ENCODE measurements around the gene CCSER1. TPM values are rescaled to one million over a fixed set of nuclear protein-coding genes. Genes with fewer than 3 reads are reported as not detected.

Gene CCSER1
- polyA plus RNA-seq, 1 donor from 2014 or later, result 20.8 TPM

- H3K27ac ChIP-seq (ENCODE audit: low read length), result no peak overlapping the region
- no peaks in the 10 kb centered on the region for H3F3A ChIP-seq (ENCODE audit: insufficient read depth, low read length, poor library complexity, severe bottlenecking)
- H3K9ac ChIP-seq (ENCODE audit: low read length), result no peak overlapping the region
- H3K27me3 ChIP-seq (ENCODE audit: insufficient read depth, low read depth, low read length), result no peaks in the 10 kb centered on the region
- H3K36me3 ChIP-seq (ENCODE audit: insufficient read depth, low read length), result no peaks in the 10 kb centered on the region
- no peak overlapping the region for H3K4me2 ChIP-seq (ENCODE audit: low read length)
- H3K9me3 ChIP-seq (ENCODE audit: low read length), result no peaks in the 10 kb centered on the region
- H4K20me1 ChIP-seq (ENCODE audit: insufficient read depth), result no peaks in the 10 kb centered on the region
- TF ChIP-seq RAD21 (conservative IDR thresholded peaks at IDR 0.05) (no peak), CTCF (IDR thresholded peaks at IDR 0.05; ENCODE audit: poor library complexity, severe bottlenecking) (no peak), TAF1 (IDR thresholded peaks at IDR 0.05; ENCODE audit: low read depth) (no peak), SMC3 (conservative IDR thresholded peaks at IDR 0.05; ENCODE audit: poor library complexity) (no peak), EP300 (conservative IDR thresholded peaks at IDR 0.05; ENCODE audit: poor library complexity, severe bottlenecking) (no peak), MXI1 (conservative IDR thresholded peaks at IDR 0.05; ENCODE audit: poor library complexity, severe bottlenecking) (no peak), POLR2AphosphoS5 (IDR thresholded peaks at IDR 0.05) (no peak), REST (IDR thresholded peaks at IDR 0.05; ENCODE audit: borderline replicate concordance) (no peak), EZH2 (IDR thresholded peaks at IDR 0.05; ENCODE audit: borderline replicate concordance, insufficient read depth, low read length, poor library complexity, severe bottlenecking) (no peak)
- H3K4me3 ChIP-seq (ENCODE audit: low read length), result no peak overlapping the region
- no peaks in the 10 kb centered on the region for H3K79me2 ChIP-seq (replicated peaks; ENCODE audit: insufficient read depth, low read length)
- no peak overlapping the region for H2AFZ ChIP-seq (ENCODE audit: low read depth, low read length)
- no peaks in the 10 kb centered on the region for H3K9me2 ChIP-seq (ENCODE audit: insufficient read depth, low read length)
These were observed 901.0 kb downstream of the CCSER1 start for GRCh38 chr4:91028228-91028627.

- H4K20me1 ChIP-seq (ENCODE audit: insufficient read depth), result no peaks in the 10 kb centered on the region
- H3K9ac ChIP-seq (ENCODE audit: low read length), result no peak overlapping the region
- H3K4me2 ChIP-seq (ENCODE audit: low read length), result no peak overlapping the region
- H3K36me3 ChIP-seq (ENCODE audit: insufficient read depth, low read length), result no peaks in the 10 kb centered on the region
- no peak for TF ChIP-seq SMC3 (conservative IDR thresholded peaks at IDR 0.05; ENCODE audit: poor library complexity)
- TF ChIP-seq EP300 (conservative IDR thresholded peaks at IDR 0.05; ENCODE audit: poor library complexity, severe bottlenecking), result no peak
- TF ChIP-seq TAF1 (IDR thresholded peaks at IDR 0.05; ENCODE audit: low read depth), result no peak
- TF ChIP-seq CTCF (IDR thresholded peaks at IDR 0.05; ENCODE audit: poor library complexity, severe bottlenecking), result no peak
- no peak for TF ChIP-seq EZH2 (IDR thresholded peaks at IDR 0.05; ENCODE audit: borderline replicate concordance, insufficient read depth, low read length, poor library complexity, severe bottlenecking)
- no peak for TF ChIP-seq POLR2AphosphoS5 (IDR thresholded peaks at IDR 0.05)
- TF ChIP-seq RAD21 (conservative IDR thresholded peaks at IDR 0.05), result no peak
- no peak for TF ChIP-seq MXI1 (conservative IDR thresholded peaks at IDR 0.05; ENCODE audit: poor library complexity, severe bottlenecking)
- no peak for TF ChIP-seq REST (IDR thresholded peaks at IDR 0.05; ENCODE audit: borderline replicate concordance)
- H3K27ac ChIP-seq (ENCODE audit: low read length), result no peak overlapping the region
- no peak overlapping the region for H3K4me3 ChIP-seq (ENCODE audit: low read length)
- H3K79me2 ChIP-seq (replicated peaks; ENCODE audit: insufficient read depth, low read length), result no peaks in the 10 kb centered on the region
- H3K9me2 ChIP-seq (ENCODE audit: insufficient read depth, low read length), result no peaks in the 10 kb centered on the region
- H3F3A ChIP-seq (ENCODE audit: insufficient read depth, low read length, poor library complexity, severe bottlenecking), result no peaks in the 10 kb centered on the region
- H2AFZ ChIP-seq (ENCODE audit: low read depth, low read length), result no peak overlapping the region
- H3K9me3 ChIP-seq (ENCODE audit: low read length), result no peaks in the 10 kb centered on the region
- H3K27me3 ChIP-seq (ENCODE audit: insufficient read depth, low read depth, low read length), result no peaks in the 10 kb centered on the region
These were observed 904.6 kb downstream of the CCSER1 start for GRCh38 chr4:91031761-91032160.

All from neural cell (in vitro differentiated cells).